SK-N-SH treated with all-trans-retinoic acid at 6 μM for 48 hours (cell line): ENCODE data around the gene RNPC3.

Experiments used
- ARNTL ChIP-seq: fragments of 450-650 bp; formaldehyde crosslinking; IDR thresholded peaks from 2 replicates; pipeline ENCODE4 v1.5.0; 2020; ENCODE audit warnings: low read depth, mild to moderate bottlenecking, moderate library complexity, borderline replicate concordance
- CREB5 ChIP-seq: fragments of 250-450 bp; sonication (Bioruptor Pico); IDR thresholded peaks from 2 replicates; pipeline ENCODE4 v1.5.1; 2020; ENCODE audit warnings: low read depth, mild to moderate bottlenecking, moderate library complexity
- ISL1 ChIP-seq: fragments of 250-450 bp; sonication (Bioruptor Pico); IDR thresholded peaks from 2 replicates; pipeline ENCODE4 v2.1.2; 2022; ENCODE audit warnings: mild to moderate bottlenecking, moderate library complexity
- ZFP30 ChIP-seq: fragments of 450-650 bp; formaldehyde crosslinking; IDR thresholded peaks from 2 replicates; pipeline ENCODE4 v1.5.0; 2022; ENCODE audit warnings: mild to moderate bottlenecking, moderate library complexity
- TF ChIP-seq, protein P1 (sequence below): fragments of 250-450 bp; sonication (Bioruptor Pico); IDR thresholded peaks from 2 replicates; pipeline ENCODE4 v1.8.0; 2020; ENCODE audit warnings: mild to moderate bottlenecking, moderate library complexity, borderline replicate concordance

DNA sequence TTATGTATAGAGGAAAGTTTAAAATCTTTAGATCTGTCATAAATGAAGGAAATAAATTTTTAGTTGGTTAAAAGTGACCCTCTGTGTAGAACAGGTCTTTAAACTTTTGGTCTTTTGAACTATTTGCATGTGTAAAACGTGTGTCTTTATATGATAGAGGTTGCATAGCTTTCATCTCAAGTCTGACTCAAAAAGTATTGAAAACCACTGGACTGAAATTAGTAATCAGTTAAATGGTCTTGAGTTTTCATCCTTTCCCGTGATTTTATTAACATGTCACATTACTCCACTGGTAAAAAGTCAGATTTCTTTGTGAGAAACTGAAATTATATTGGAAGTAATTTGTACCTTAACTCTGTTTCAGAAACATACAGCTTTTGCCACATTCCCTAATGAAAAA lies 1.8 kb downstream of the RNPC3 start:
- TF ChIP-seq CREB5 (CRISPR knock-in tag) = no peak
- no peak for TF ChIP-seq ISL1 (CRISPR knock-in tag)
- TF ChIP-seq, protein P1, sequence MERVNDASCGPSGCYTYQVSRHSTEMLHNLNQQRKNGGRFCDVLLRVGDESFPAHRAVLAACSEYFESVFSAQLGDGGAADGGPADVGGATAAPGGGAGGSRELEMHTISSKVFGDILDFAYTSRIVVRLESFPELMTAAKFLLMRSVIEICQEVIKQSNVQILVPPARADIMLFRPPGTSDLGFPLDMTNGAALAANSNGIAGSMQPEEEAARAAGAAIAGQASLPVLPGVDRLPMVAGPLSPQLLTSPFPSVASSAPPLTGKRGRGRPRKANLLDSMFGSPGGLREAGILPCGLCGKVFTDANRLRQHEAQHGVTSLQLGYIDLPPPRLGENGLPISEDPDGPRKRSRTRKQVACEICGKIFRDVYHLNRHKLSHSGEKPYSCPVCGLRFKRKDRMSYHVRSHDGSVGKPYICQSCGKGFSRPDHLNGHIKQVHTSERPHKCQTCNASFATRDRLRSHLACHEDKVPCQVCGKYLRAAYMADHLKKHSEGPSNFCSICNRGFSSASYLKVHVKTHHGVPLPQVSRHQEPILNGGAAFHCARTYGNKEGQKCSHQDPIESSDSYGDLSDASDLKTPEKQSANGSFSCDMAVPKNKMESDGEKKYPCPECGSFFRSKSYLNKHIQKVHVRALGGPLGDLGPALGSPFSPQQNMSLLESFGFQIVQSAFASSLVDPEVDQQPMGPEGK = no peak
- no peak for TF ChIP-seq ARNTL (CRISPR knock-in tag)
- no peak for TF ChIP-seq ZFP30 (CRISPR knock-in tag)
